ENCODE results near the gene CPNE1.

CPNE1 gene

GRCh38 chr20:35618263-35619131, 46.2 kb downstream of the CPNE1 start:
- DNase-seq: no peak

DNA sequence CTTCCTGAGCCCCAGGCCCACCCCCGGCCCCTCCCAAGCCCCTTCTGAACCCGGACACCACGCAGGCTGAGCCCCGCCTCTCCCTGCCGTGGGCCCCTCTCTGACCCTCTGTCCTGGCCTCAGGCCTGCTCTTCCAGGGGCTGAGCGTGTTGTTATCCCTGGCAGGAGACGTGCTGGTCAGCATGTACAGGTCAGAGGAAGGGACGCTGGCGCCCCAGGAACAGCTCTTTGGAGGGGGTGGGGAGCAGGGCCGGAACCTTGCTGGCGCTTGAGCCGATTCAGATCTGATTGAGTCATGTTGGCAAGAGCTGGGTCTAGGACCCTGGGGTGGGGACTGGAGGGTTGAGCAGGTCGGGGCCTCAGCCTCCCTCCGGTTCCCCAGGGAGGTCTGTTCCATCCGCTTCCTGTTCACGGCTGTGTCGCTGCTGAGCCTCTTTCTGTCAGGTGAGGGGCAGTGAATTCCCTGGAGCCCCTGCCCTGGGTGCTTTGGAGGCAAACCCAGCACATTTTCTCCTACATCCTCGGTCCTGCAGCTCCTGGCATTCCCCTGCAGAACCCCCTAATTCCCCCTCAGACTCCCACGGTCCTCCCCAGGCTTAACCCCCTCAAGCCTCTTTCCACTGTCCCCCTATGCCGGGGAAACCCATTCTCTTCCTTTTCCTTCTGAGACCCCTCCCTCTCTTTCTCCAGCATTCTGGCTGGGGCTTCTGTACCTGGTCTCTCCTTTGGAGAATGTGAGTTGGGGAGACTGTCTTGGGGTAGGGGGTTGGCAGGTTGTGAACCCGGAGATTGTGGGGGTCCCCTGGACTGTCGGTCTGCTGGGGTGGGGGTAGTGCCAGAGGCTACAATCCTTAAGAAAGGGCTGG, 47.1 kb downstream of the CPNE1 start:
- DNase-seq: peak; percentile 65

DNA sequence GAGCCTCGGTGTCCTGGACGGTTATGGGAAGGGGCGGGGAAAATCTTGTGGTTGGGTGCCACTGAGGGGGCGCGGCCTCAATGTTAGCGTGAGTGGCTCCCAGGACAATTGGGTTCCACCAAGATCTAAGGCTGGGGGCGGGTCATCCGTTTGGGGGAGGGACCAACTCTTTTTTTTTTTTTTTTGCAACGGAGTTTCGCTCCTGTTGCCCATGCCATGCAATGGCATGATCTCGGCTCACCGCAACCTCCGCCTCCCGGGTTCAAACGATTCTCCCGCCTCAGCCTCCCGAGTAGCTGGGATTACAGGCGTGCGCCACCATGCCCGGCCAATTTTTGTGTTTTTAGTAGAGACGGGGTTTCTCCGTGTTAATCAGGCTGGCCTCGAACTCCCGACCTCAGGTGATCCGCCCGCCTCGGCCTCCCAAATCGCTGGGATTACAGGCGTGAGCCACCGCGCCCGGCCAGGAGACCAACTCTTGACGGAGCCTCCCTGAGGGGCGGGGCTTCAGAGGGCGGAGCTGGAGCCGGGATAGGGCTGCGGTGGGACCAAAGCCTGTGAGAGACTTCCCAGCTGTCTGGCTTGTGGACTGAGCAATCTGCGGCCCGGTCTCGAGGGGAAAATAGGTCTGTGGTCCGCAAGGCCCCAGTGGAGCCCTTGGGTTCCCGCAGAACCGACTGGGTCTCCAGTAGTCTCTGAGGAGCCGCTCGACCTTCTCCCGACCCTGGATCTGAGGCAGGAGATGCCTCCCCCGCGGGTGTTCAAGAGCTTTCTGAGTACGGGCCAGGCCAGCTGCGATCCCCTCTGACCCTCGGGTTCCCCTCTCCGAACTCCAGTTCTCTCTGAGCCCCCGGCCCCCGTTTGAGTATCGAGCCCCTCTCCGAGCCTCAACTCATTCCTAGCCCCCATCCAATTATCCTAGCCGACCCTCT, 48.0 kb downstream of the CPNE1 start:
- DNase-seq: peak; percentile 15

- DNase-seq: peak; percentile 98
These were observed 48.8 kb downstream of the CPNE1 start, which contains the start of gene SPAG4 for GRCh38 chr20:35615667-35616464. TSS of gene SPAG4 (plus strand) at chr20:35615829. CDS start at chr20:35616004, 175 bp downstream.

DNA sequence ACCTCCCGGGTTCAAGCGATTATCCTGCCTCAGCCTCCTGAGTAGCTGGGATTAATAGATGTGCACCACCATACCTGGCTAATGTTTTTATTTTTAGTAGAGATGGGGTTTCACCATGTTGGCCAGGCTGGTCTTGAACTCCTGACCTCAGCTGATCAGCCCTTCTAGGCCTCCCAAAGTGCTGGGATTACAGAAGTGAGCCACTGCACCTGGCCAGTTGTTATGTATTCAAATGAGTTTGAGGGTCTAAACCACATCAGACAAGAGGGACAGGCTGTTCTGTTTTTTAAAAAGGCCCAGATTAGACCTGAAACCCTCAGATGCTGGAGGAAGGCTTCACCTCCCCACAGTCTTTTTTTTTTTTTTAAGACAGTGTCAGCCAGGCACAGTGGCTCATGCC, 53.2 kb downstream of the CPNE1 start:
- no peak for DNase-seq

- no peak for DNase-seq
These were observed 53.8 kb downstream of the CPNE1 start for GRCh38 chr20:35610833-35611427.

DNA sequence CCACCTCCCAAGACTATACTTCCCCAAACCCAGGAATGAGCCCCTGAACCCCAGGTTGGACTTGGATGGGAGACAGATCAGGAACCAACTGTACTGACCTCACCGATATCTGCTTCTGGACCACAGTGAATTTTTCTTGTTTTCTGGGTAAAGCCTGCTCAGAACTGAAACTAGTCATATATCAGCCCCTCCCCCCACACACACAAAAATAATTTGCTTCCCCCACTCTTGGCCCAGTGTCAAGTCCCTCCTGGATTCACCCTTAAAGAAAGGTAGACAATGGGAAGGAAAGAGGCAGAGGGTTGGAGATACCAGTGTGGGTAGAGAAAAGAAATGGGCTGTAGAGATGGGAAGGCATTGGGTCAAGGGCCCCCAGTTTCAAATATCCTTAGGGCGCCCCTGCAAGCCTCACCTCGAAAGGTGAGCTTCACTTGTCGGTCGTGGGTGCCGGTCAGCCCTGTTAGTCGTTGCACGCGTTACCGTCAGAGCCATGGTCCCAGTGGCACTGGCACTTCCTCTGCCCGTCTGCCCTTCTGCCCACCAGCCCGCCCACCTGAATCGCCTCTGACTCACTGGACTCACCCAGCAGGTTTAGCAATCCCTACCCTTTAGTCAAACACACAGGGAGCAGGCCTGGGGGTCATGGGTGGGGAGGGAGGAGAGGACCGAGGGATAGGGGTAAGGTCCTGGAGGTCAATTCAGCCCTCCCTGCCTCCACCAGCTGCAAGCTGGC, 57.5 kb downstream of the CPNE1 start:
- no peak for DNase-seq

DNA sequence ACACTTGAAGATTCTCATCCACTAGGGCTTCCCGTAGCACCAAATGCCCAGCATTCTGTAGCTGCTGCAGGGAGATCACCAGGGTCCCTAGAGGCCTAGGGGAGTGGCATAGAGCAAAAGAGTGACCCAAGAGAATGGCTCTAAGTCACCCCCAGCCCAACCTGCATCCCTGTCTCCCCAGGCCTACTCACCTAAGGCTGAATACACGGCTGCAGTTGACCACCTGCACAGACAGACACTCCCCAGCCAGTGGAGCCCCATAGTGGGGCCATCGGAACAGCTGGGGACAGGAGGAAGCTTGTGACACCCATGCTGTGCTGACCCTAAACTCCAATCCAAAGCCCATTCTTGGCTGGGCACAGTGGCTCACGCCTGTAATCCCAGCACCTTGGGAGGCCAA, 58.6 kb downstream of the CPNE1 start:
- no peak for DNase-seq

DNA sequence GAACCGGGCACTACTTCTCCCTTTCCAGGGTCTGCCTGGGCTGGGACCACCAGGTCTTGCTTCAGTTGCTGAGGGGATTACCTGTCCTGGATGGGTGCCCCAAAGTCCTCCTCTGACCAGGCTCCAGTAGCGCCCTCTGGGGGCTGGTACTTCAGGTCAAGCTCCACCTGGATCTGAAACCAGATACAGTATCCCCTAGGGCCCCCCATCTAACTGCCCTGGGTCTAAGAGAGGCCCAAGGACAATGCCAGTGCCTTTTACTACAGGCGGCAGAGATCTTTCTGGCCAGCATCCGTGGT, 60.3 kb downstream of the CPNE1 start:
- DNase-seq: no peak

DNA sequence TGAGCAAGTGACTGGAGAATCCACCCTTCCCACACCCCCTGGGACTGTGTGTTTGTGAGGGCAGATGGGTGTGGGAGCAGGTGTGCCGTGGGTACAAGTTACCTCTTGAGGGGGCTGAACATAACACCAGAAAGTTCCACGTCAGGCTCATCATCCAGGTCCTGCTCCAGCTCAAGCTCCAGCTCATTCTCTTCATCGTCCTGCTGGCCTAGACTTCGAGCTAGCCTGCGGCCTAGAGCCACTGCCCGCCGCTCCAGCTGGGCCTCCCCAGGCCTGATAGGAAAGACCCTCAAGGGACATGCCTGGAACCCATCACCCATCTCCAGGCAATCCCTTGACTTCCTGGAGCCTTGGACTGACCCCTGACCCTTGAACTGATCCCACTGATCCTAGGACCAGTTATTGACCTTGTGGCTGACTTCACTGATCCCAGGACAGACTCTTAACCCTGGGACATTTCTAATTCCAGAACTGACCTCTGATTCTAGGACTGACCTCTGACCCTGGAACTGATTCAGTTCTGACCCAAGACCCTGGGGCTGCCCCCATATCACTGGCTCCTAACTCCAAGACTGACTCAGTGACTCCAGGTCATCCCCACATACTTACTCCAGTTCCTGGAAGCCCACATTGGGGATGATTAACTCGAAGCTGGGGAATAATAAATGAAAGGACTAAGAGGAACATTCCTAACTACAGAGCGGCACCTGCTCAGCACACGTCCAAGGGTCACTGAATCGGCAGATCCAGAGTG, 60.8 kb downstream of the CPNE1 start:
- no peak for DNase-seq

DNA sequence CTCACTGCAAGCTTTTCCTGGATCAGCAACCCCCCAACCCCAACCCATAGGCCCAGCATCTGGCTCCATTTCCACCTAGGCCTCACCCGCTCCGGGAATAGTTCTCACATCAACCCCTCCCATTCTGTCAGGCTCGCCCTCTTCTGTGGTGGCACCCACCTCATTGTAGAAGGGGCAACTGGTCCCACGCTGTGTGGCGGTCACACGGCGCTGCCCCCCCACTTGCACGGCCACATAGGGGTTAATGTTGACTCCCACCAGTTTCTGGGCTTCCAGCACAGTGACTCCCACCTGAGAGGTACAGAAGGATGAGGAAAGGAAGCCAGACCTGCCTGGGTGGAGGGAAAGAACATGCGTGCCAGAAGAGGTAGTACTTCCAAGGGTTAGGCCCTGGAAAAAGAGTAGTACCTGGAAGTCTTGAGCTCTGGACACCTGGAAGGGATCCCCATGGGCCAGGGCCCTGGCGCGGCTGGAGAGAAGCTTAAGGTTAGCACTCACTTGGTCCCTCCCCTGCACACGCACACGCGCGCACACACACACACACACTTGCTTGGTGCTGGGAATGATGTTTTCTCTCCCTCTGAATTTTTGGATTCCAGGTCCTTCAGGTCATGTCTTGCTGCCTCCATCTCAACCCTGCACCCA, 61.7 kb downstream of the CPNE1 start:
- DNase-seq: no peak

GRCh38 chr20:35601990-35602389, 62.7 kb downstream of the CPNE1 start:
- no peak for DNase-seq

DNA sequence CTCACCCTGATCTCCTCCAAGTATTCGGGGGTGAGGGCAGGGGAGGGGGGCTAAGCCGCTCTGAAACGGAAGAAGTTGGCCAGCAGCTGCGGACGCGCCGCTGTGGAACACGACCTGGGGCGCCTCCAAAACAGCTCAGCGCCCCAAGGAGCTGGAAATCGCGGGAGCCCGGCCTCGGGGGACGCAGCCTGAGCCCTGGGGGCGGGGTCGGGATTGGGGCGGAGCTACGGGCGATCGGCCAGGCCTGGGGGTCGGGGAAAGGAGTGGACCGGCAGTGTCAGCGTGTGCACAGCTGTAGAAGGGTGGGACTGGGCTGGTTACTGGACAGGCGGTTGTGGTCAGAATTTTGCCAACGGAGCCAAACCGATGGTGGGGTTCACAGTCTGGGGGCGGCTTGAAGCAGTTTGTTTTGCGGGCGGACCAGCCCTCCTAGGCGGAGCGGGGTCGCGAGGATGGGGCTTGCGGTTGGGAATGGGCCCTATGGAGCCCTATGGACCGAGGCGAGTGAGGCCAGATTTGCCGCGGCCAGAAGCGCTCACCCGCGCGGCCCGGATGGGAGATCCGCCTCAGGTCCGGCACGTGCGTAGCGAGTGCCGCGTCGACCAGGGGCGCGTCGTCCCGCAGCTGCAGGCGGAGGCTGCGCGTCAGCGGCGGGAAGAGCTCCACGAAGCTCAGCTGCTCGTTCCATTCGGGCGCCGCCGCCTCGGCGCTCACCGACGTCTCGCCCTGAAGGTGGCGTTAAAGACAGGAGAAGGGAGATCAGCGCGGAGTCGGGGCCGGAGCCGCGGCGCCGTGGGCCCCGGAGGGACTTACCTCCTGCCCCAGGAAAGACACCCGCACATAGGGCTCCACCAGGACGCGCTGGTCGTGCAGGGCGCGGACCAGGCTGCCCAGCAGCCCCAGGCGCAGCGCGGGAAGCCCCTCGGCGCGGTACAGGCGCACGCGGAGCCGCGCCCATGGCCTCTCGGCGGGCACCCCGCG, 63.4 kb downstream of the CPNE1 start:
- DNase-seq: no peak

- no peak for DNase-seq
These were observed 64.3 kb downstream of the CPNE1 start for GRCh38 chr20:35600176-35600992.

DNA sequence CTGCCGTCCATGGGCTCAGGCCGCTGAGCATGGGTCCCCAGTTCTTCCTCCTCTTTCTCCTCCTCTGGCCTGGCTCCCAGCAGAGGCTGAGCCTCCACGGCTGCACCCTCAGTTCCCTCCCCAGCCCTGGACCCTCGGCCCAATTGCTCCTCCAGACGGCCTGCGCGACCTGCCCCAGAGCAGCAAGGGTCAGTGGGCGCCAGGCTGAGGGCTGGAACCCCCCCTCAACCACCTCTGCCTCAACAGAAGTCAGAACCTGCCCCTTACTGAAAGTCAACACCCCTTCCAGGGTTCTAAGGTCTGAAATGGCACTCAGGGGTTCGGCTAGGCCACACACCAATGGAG, 65.0 kb downstream of the CPNE1 start:
- no peak for DNase-seq

DNA sequence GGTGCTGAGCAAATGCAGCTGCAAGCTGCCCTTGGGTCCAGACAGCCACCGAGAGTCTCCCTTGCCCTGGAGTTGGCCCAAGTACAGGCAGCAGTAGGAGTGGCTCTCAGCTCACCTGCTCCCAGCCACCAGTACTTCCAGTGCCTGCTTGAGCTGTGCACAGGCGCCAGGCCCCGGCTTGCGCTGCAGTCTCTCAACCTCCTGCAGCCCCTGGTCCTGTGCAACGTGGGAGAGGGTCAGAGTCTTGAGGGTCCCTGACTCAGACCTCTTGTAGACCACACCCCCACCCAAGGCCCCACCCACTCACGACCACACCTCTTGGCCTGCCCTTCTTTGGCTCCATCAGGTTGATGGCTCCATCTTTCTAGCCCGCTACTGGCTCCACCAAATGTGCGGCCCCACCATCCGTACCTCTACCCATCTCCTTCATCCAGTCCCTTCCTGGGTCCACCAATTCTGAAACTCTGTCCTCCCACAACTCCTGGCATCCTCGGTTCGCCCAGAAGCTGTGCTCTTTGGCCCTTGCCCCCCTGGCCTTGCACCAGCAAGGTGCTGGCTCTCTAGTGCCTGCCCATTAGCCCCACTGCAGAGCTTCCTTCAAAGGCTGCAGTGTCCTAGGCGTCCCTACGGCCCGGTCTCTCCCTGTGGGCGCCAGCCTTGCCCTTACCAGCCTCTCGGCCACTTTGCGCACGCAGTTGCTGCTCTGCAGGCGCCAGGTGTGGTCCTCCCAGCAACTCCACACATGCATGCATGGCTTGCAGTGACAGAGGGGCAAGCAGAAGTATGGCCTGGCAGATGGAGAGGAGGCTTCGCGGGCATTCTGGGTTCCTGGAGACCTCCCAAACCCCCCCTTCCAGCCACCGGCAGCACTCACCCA, 65.6 kb downstream of the CPNE1 start:
- DNase-seq: no peak

- DNase-seq: no peak
These were observed 66.2 kb downstream of the CPNE1 start for GRCh38 chr20:35598476-35598875.

All from kidney glomerular epithelial cell (primary cell).